GM12892 (cell line): Measurements from ENCODE around the gene DUOXA2.

ENCODE experiments used
- POLR2A ChIP-seq: IDR thresholded peaks from 2 replicates; pipeline ENCODE4 v1.6.1; 2011; ENCODE audit warnings: low read depth, low read length, control low read depth
- POLR2AphosphoS5 ChIP-seq: IDR thresholded peaks from 2 replicates; pipeline ENCODE4 v1.6.1; 2011; ENCODE audit warnings: low read depth, low read length, control low read depth
- TAF1 ChIP-seq: IDR thresholded peaks from 2 replicates; pipeline ENCODE4 v1.6.1; 2011; ENCODE audit warnings: low read depth, mild to moderate bottlenecking, control low read depth, low read length, borderline replicate concordance

- no peak for TF ChIP-seq POLR2A
- no peak for TF ChIP-seq POLR2AphosphoS5
- no peak for TF ChIP-seq TAF1
Observed at GRCh38 chr15:45107941-45108630, 6.0 kb upstream of the DUOXA2 start.
